GM19438 (cell line): ENCODE data around the gene RGP1.

Experiments used
- ATAC-seq: cut with Tn5 transposase; IDR thresholded peaks from one replicate; pipeline ENCODE4 v1.9.1; 2021; ENCODE audit warnings: low read depth; ENCODE audit not compliant: unreplicated experiment

The RGP1 gene

GRCh38 chr9:35748858-35749514, at the start of gene RGP1, which contains the start of gene GBA2:
RGP1 (plus strand) TSS chr9:35749287; CDS start chr9:35749756, 469 bp downstream.
GBA2 (minus strand) TSS chr9:35749228; CDS start chr9:35748704, 524 bp downstream.
- ATAC-seq = peak; percentile 72

DNA sequence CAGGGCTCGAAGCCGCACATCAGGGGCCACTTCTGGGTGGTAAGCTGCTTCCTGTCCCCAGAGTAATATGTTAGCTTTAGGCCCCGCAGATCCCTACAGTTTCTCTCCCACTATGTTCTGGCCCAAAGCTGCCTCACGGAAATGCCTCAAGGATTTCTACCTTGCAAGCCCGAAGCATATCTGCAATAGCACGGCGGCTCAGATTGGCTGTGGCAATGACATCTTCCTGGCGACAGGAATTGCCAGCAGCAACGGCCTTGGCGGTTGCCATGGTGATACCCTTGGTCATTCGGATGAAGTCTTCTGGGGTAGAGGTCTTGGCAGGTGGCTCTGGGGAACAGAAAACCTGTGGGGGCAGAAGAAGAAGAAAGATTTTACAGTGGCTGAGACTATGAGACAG, 49.1 kb upstream of the RGP1 start:
- ATAC-seq = no peak

DNA sequence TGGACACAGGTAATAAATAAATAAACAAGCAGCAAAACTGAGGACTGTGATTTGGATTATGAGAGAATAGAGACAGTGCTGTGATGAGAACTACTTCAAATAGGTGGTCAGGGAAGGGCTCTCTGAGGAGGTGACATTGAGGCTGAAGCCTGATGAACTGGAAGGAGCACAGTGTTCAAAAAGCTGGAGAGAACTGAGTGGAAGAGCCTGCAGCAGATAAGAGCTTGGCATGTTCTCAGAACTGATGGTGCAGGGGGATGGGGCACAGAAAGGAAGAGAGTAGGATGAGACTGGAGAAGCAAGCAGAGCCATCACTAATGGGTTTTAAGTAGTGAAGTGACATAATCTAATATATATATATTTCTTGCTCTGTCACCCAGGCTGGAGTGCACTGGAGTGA, 48.1 kb upstream of the RGP1 start:
- no peak for ATAC-seq

DNA sequence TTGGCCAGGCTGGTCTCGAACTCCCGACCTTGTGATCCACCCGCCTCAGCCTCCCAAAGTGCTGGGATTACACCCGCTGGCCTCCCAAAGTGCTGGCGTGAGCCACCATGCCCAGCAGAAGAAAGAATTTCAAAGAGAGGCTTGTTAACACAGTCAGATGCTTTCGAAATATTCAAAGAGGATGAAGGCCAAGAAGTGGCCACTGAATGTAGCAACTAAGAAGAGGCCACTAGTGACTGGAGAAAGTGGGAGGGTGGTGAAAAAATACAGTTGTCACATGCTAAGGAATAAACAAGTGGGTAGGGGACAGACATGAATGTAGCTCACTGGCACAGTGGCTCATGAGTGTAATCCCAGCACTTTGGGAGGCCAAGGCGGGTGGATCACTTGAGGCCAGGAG, 46.4 kb upstream of the RGP1 start:
- ATAC-seq = no peak

- no peak for ATAC-seq
These were observed 45.0 kb upstream of the RGP1 start for GRCh38 chr9:35703906-35704672.

GRCh38 chr9:35705372-35705771, 43.7 kb upstream of the RGP1 start:
- ATAC-seq = no peak

DNA sequence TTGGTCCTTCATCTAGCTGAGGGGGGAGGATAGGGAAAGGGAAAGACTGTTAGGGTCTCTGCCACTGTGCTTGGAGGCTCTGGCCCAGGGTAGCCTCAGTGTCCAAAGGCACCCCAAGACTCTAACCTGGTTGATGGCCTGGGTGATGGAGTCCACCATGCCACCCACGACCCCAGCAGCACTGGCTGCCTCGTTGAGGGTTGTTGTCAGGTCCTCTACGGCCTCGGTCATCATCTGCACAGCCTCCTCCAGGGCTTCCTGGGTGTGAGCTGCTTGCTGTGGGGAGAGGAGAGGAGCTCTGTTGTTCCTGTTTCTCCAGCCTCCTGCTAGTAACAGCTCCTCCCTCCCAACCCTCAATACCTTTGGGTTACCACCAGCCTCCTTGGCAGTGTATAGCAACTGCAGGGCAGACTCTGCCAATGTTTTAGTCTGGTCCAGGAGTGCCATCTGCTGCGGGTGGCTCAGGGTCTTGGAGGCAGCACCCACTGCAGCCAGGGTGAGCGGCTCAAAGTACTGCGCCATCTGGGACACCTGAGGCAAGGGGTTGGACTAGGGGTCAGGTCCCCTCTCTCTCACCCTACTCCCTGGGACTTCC, 43.2 kb upstream of the RGP1 start:
- ATAC-seq = no peak

GRCh38 chr9:35706951-35707350, 42.1 kb upstream of the RGP1 start:
- no peak for ATAC-seq

DNA sequence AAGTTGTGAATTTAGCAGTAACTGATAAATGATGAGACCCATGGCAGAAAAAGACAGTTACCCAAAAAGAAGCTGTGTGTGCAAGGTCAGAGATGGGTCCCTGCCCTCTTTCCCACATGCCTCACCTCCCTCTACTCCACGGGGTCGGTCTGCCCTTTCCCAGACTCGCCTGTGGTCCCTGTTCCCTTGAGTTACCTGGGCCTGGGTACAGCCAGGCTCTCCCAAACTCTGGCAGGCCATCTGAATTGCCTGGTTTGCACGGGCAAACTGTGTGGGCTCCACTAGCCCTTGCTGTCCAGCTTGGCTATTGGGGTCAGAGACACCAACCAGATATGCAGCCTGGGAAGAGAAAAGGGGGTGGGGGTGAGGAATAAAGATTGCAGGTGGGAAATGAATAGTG, 40.9 kb upstream of the RGP1 start:
- ATAC-seq = no peak

- no peak for ATAC-seq
These were observed 38.1 kb upstream of the RGP1 start for GRCh38 chr9:35710818-35711500.

GRCh38 chr9:35711501-35712428, 37.3 kb upstream of the RGP1 start:
- ATAC-seq = no peak

DNA sequence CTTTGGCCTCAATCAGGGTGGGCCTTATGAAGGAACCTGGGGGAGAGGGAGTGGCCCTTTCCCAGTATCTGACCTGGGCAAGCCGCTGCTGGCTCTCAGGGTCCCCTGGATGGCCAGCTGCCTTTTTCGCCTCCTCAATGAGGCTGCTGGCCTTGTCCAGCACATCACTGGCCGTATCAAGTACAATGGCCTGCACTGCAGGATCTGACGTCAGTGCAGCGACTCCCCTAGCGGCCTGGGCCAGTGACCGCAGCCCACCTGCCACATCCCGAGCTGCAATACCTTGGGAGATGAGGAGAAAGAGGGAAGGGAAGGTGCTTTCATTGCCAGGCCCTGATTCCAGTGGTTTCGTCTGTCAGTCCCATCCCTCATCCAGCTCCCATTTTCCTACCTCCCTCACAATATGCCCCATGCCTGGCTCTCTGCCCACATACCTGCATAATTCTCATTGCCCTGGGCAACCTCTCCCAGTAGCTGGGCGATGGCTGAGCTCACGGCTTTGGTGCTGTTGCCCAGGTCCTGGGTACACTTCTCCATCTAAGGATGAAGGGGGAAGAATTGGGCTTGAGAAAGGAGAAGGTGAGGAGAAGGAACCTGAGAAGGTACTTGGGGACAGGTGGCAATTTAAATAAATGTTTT, 36.2 kb upstream of the RGP1 start:
- no peak for ATAC-seq

DNA sequence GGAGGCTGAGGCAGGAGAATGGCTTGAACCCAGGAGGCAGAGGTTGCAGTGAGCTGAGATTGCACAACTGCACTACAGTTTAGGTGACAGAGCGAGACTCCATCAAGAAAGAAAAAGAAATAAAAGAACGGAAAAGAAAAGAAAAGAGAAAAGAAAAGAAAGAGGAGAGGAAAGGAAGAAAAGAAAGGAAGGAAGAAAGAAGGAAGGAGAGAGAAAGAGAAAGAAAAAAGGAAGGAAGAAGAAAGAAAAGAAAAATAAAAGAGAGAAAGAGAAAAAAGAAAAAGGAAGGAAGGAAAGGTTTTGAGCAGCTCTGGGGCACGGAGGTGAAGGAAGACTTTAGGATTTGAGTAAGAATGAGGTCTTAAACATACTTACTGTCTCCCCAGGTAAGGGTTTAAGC, 35.5 kb upstream of the RGP1 start:
- ATAC-seq = no peak

GRCh38 chr9:35714123-35714522, 35.0 kb upstream of the RGP1 start:
- no peak for ATAC-seq

- ATAC-seq = no peak
These were observed 34.4 kb upstream of the RGP1 start for GRCh38 chr9:35714579-35715252.

DNA sequence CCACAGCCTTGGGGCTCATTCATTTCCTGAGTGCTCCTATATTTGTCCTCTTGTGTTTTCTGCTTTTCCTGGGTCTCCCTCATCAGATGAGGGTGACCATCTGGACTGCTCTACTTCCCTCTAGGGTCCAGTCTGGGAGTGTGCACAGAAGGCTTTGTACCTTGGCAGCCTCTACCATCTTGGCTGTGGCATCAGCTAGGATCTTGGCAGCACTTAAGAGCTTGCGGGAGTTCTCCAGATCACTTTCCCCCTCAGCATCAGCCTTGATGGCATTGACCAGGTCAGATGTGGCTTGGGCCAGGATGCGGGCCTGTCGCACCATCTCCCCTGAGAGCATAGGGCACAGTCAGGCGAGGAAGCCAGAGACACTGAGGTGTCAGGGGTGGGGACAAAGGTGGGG, 32.9 kb upstream of the RGP1 start:
- ATAC-seq = no peak

GRCh38 chr9:35717132-35717870, 31.8 kb upstream of the RGP1 start:
- no peak for ATAC-seq

DNA sequence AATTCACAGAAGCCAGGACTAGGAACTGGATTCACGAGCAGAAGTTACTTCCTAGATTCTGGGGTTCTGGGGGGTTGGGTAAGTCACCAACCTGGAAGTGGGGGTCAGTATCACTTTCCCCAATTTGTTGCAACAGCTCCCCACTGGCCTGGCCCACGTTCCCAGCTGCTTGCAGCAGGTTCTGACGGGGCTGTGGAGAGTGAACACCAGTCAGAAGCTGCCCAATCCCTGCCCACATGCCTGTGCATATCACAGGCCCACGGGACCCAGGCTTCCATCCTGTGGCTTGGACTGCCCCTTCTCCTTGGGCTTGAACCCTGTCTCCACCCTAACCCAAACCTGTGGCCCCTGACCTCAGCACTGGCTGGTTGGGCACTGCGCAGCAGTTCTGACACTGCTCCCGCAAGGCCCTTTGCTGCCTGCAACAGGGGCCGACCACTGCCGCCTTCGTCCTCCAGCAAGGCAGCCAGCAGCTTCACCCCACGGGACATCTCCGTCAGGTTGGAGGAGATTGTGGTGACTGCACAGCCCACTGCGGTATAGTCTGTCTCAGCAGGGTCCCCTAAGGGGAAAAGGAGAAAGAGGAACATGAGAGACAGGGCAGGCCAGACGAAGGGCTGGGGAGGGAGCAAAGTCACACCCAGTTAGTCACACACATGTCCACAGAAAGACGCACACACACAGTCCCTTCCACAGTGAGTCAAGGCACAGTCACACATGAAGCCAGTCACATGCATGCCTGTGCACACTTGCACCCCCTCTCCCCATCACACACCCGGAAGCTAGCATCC, 30.2 kb upstream of the RGP1 start:
- ATAC-seq = no peak
